Stomach (tissue), 4 donors: ENCODE data around the gene JAK1.

Experiments
- CTCF ChIP-seq, 7 experiments: fragments of 450-650 bp in 4 of 7; fragments of 200-600 bp in 3 of 7; sonication (generic) in 3 of 7; IDR thresholded peaks; one replicate each; pipeline ENCODE4 v1.5.1; 2016 to 2019; ENCODE audit warnings: antibody characterized with exemption in 7 of 7, control low read depth in 2 of 7, mild to moderate bottlenecking in 1 of 7
- POLR2A ChIP-seq, 4 donors: fragments of 450-650 bp; IDR thresholded peaks; one replicate each; pipeline ENCODE4 v1.6.1; 2016; ENCODE audit warnings: antibody characterized with exemption in 4 of 4, control low read depth in 2 of 4, mild to moderate bottlenecking in 1 of 4, moderate library complexity in 1 of 4
- POLR2AphosphoS5 ChIP-seq, 3 donors: sonication (generic); formaldehyde crosslinking; IDR thresholded peaks; one replicate each; pipeline ENCODE4 v1.6.1; 2016; ENCODE audit warnings: antibody characterized with exemption in 3 of 3

- no peak for TF ChIP-seq CTCF (IDR thresholded peaks at IDR 0.05)
- no peak for TF ChIP-seq POLR2A (IDR thresholded peaks at IDR 0.05)
- TF ChIP-seq POLR2AphosphoS5 (IDR thresholded peaks at IDR 0.05) = no peak
These were observed 9.4 kb upstream of the JAK1 start for GRCh38 chr1:64975740-64976139.
